RWPE1 (cell line): ENCODE results near the gene HLCS.

Experiments
- CTCF ChIA-PET: fragments of 350-600 bp; sonication (Branson Sonifier 250); formaldehyde crosslinking; extraction: SDS; loops from one replicate; lab custom pipeline; 2021; lab: Yijun Ruan, JAX
- POLR2A ChIA-PET: fragments of 400-600 bp; formaldehyde crosslinking; extraction: SDS; loops from one replicate; lab custom pipeline; 2020; ENCODE audit warnings: antibody characterized with exemption; ENCODE audit not compliant: low non-redundant PET; lab: Yijun Ruan, JAX
- DNase-seq: peaks from one replicate; pipeline ENCODE4 v3.0.0; 2012; ENCODE audit warnings: low spot score
- H3K27ac ChIP-seq: fragments of 450-650 bp; 2 replicates; pipeline ENCODE4 v1.5.1; 2017
- CTCF ChIP-seq: fragments of 450-650 bp; conservative IDR thresholded peaks from 2 replicates; pipeline ENCODE4 v1.5.1; 2017; ENCODE audit warnings: low read depth, mild to moderate bottlenecking

HLCS gene

GRCh38 chr21:36858320-36858957 lies 108.0 kb downstream of the HLCS start:
- ChIA-PET POLR2A (no interaction called here), CTCF (interaction anchor here (0.6 to 1.2 kb wide), 2 partner anchors 228 to 369 kb away, joined by 3 read pairs; no protein-coding TSS in a partner anchor)
- no peak for TF ChIP-seq CTCF
- no peak for DNase-seq
- peak overlapping the region; percentile 71; the same call in 1 of the 2 replicates for H3K27ac ChIP-seq

- no peak for TF ChIP-seq CTCF
- DNase-seq: no peak
- CTCF ChIA-PET: no interaction called here
- POLR2A ChIA-PET: no interaction called here
- H3K27ac ChIP-seq: no peak overlapping the region
Observed at GRCh38 chr21:36856643-36857042, 109.8 kb downstream of the HLCS start.

GRCh38 chr21:36854391-36854790 lies 112.1 kb downstream of the HLCS start:
- POLR2A ChIA-PET: no interaction called here
- TF ChIP-seq CTCF: peak; percentile 25; the same call in 1 of the 2 replicates
- CTCF ChIA-PET: interaction anchor here (0.5 to 1.0 kb wide), 5 partner anchors 8 to 90 kb away, joined by 3 to 4 read pairs (median 4); no protein-coding TSS in a partner anchor
- no peak for DNase-seq
- no peak overlapping the region for H3K27ac ChIP-seq

GRCh38 chr21:36852864-36853263 lies 113.6 kb downstream of the HLCS start:
- DNase-seq: no peak
- H3K27ac ChIP-seq: peak overlapping the region; percentile 19; the same call in 1 of the 2 replicates
- CTCF ChIA-PET: interaction anchor here (0.6 kb wide), 1 partner anchor 19 kb away, joined by 3 read pairs; no protein-coding TSS in a partner anchor
- POLR2A ChIA-PET: no interaction called here
- no peak for TF ChIP-seq CTCF

GRCh38 chr21:36852293-36852692 lies 114.2 kb downstream of the HLCS start:
- TF ChIP-seq CTCF: no peak
- CTCF ChIA-PET: interaction anchor here (0.5 to 0.6 kb wide), 2 partner anchors 19 to 1989 kb away, joined by 3 to 6 read pairs; no protein-coding TSS in a partner anchor
- no peak for DNase-seq
- POLR2A ChIA-PET: no interaction called here
- H3K27ac ChIP-seq: peak overlapping the region; percentile 19; the same call in 1 of the 2 replicates

GRCh38 chr21:36851121-36851520 lies 115.3 kb downstream of the HLCS start:
- TF ChIP-seq CTCF: no peak
- ChIA-PET POLR2A (no interaction called here), CTCF (no interaction called here)
- peak overlapping the region; percentile 79; the same call in 1 of the 2 replicates for H3K27ac ChIP-seq
- DNase-seq: no peak
